ENCODE measurements around the gene HNRNPR.
"Not testable (repeated sequence)": the region's sequence is repeated elsewhere in the genome, so short reads cannot be mapped to it uniquely, and the experiment has no call there.

HNRNPR gene

GRCh38 chr1:23322770-23323169 is 21.3 kb downstream of the HNRNPR start:
- no peak for DNase-seq

- DNase-seq: not testable (repeated sequence)
Measured at GRCh38 chr1:23310280-23310679, 33.8 kb downstream of the HNRNPR start.

GRCh38 chr1:23304140-23304620 is 39.9 kb downstream of the HNRNPR start:
- no peak for DNase-seq

DNA sequence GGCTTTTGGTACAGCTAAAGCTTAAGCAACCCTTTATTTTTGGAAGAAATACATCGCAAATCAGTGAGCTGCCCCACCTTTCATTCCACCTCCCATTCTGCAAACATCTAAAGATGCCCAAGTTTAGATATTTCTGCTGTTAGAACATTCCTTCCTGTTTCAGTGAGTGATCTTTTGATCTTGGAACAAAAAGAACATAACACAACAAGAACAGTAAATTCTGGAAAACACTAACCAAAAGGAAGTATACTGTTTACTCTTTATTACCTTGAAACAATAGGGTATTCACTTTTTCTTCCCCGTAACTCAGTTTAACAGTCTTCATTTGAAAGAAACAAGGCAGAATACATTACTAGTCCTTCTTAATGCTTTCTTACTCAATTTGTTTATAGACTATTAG is 40.6 kb downstream of the HNRNPR start:
- no peak for DNase-seq

- no peak for DNase-seq
Measured at GRCh38 chr1:23296931-23297330, 47.2 kb downstream of the HNRNPR start.

DNA sequence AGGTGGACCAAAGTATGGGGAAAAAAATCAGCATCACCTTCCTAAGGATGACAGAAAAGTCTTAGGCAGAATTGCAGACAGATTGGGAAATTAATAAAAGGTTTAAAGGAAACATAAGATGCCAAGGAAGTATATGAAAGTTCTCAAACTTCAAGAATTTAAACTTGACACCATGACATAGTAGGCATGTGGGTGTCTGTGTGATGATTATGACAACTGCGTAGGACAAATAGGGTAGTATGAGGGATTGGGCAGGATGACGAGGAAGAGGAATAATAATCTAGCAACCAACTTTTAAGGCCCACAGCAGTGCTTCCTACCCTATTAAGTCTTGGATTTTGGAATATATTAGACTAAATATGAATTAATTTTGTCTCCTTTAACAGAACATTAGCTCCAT is 52.4 kb downstream of the HNRNPR start:
- DNase-seq: no peak

DNA sequence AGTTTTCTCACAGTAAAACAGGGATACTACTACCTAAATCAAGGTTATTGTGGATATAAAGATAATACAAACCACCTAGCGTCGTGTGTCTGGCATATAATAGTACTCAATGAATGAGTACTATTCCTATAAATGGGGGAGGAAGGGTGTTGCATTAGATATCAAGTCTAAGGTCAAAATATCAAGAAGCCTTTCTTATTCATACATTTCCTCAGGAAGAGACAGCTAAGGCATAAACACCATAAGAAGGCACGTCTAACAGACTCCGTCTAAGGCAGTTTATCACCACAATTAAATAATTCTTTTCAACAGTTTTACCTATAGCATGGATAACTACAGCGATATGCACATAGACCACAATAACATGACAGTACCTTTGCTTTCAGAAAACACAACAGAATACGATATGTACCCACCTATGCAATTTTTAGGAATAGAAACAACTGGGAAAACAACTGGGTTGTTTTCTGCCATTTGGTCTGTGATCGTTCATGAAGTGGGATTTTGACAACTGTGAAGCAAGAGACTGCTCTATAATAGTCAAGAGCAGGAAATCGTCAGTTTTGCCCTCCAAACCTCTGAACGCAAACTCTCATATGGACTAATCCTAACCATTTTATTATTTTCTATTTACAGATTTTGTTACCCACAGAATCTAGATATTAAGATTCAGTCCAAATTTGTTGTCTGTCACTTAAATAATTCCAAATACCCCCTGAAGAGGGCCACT is 53.1 kb downstream of the HNRNPR start:
- DNase-seq: no peak

GRCh38 chr1:23288671-23289070 is 55.4 kb downstream of the HNRNPR start:
- DNase-seq: no peak

DNA sequence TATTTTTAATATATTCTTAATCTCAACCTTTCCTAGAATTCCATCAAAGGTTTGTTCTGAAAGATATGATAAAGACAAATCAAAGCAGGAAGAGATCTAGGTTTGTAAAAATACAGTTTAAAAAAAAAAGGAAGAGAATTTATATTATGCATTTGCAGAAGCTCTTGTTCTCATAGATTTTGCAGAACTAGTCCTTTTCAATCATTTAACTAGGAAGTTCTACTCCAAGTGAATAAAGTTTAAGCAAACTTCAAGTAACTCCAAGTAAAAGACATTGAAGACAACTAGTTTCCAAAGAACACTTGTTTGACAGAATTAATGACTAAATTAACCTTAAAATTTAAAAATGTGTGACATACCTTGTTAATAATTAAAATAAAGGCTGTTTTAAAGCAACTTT is 55.9 kb downstream of the HNRNPR start:
- no peak for DNase-seq

- no peak for DNase-seq
Measured at GRCh38 chr1:23286401-23286800, 57.7 kb downstream of the HNRNPR start.

GRCh38 chr1:23283667-23284602 is 60.1 kb downstream of the HNRNPR start:
- DNase-seq: no peak

DNA sequence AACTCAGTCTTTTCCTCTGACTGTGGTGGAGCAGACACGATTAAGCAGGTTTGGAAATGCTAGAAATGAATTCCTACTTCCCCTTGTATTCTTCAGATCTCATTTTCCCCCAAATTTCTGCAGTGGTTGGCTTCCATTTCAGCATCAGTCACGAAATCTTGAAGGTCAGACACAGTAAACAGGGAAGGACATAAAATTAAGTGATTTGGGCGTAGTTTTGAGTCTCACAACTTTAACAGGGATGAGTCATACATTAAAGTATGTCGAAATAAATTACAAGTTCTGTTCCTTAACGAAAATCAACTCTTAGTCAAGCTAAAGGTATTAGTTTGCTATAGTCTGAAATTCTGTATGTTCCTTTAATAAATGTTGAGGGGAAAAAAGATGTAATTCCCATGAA is 61.1 kb downstream of the HNRNPR start:
- no peak for DNase-seq

DNA sequence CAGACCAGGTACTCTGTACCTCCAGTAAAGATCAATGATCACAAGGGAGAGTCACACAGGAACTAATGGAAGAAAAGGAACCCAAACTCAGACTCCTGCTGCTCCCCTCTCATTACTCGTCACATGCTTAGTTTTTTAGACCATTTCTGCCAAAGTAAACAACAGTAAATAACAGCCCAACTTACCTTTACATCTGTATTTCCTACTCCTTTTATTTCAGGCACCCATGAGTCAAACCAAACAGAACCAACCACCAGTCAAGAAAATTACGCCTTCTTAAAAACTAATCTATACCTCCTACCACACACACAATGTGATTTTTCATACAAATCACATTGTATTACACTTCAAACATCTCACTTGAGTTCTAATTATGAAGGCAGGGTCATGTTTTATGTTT is 65.4 kb downstream of the HNRNPR start:
- no peak for DNase-seq

DNA sequence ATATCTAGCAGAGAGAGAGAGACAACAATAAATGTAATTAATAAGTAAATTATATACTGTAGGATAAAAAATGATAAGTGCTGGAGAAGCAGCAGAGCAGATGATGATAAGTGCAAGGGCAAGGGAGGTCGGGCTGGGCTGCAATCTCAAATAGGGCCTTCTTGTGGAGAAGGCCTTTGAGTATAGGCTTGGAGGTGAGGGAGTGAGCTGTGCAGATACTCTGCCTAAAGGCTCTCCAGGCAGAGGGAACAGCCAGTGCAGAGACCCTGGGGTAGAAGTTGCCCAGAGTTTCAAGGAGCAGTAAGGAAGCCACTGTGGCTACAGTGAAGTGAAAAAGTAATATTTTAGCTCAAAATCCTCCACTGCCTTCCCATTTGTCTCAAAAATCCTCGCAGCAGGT is 67.6 kb downstream of the HNRNPR start:
- DNase-seq: no peak

DNA sequence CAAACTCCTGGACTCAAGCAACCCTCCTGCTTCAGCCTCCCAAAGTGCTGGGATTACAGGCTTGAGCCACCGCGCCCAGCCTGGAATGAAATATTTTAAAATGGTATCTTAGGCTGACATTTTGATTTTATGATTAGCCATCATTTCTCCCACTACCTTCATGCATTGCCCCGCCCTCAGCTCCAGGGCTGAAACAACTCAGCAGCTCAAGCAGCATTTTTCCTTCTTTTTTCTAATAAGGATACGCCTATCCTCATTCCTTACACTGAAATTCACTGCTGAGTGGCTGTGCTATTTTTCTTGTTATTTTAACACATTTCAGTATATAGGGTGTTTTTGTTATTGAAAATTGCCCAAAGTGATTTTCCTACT is 70.0 kb downstream of the HNRNPR start:
- no peak for DNase-seq

DNA sequence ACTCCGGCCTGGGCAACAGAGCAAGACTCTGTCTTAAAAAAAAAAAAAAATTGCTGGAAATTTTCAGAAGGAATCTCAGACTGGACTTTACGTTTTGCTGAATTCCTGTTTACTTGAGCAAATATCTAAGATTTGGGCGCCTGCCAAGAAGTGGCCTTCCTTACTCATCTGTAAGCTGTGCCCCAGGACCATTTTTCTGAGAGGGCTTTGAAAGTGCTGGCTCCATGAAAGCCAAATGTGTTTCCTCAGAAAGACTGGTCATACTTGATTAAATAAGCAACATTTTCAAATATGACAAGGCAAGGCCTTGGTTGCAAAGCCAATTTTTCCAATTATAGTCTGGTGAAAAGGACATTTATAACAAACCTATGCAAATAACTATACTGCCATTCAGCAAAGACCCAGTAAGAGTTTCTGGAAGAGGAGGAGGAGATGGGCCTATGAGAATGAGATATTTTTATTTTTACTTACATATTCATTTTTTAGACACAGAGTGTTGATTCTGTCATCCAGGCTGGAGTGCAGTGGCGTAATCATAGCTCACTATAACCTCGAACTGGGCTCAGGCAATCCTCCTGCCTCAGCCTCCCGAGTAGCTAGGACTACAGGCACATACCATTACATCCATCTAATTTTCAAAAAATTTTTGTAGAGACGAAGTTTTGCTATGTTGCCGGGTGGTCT is 70.5 kb downstream of the HNRNPR start:
- no peak for DNase-seq

- DNase-seq: no peak
Measured at GRCh38 chr1:23263380-23263887, 80.7 kb downstream of the HNRNPR start.

DNA sequence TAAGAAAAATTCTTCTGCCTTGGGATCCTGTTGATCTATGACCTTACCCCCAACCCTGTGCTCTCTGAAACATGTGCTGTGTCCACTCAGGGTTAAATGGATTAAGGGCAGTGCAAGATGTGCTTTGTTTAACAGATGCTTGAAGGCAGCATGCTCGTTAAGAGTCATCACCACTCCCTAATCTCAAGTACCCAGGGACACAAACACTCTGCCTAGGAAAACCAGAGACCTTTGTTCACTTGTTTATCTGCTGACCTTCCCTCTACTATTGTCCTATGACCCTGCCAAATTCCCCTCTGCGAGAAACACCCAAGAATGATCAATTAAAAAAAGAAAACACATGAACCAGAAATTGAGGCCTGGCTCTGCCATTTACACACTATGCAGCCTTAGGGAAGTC is 86.0 kb downstream of the HNRNPR start:
- not testable (repeated sequence) for DNase-seq

DNA sequence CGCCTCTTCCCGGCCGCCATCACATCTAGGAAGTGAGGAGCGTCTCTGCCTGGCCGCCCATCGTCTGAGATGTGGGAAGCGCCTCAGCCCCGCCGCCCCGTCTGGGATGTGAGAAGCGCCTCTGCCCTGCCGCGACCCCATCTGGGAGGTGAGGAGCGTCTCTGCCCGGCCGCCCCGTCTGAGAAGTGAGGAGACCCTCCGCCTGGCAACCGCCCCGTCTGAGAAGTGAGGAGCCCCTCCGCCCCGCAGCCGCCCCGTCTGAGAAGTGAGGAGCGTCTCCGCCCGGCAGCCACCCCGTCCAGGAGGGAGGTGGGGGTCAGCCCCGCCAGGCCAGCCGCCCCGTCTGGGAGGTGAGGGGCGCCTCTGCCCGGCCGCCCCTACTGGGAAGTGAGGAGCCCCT is 86.7 kb downstream of the HNRNPR start:
- DNase-seq: not testable (repeated sequence)

Data from T-helper 9 cell (primary cell).